ENCODE measurements around the gene ACTRT2. TPM values are rescaled to one million over a fixed set of nuclear protein-coding genes. Genes with fewer than 3 reads are reported as not detected.

The ACTRT2 gene
- total and polyA plus RNA-seq, 8 donors = not detected

DNA sequence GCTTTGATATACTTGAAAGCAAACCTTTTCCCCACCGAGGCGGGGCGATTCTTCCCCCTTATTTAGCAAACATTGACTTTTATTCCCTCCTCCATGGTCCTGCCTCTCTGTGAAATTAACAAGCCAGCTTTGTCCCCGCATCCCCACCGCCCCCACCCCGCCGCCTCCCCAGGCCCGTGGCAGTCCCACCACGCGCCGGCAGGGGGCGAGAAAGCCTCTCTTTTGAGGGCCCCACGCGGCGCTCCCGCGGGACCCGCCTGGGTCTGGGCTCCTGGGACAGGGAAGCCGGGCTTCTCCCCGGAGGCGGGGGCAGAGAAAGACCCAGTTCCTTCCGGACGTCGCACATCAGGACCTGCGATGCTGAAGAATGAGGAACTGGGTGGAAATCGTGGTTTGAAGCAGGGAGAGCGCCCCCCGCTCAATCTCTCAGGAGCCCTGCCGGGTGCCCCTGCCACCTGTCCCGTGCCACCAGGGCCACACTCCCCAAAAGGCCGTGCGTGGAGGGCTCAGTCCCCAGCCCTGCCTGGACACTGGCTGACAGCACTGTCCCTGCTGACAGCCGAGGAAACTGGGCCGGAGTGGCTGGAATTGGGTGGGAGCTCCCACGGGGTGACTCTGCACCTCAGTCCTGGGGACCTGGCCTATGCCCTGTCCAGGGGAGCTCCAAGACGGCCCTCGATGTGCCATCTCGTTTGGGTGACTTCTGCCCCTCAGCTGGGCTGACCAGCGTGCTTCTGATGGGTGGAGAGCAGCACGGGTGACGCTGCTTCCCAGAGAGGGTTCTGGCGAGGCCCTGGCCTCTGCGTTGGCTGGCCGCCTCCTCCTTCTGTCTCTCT is 8.6 kb upstream of the ACTRT2 start:
- DNase-seq = peak; percentile 77 to 78
- Histone ChIP-seq H3K36me3 (no peaks in the 10 kb centered on the region), H3K27ac (no peak overlapping the region), H3K9me3 (peaks cover 0 to 15% (median 14%) of the 10 kb centered on the region in 4 donors), H3K4me1 (peaks cover 0 to 17% (median 13%) of the 10 kb centered on the region in 4 donors), H3K4me3 (peak overlapping the region in 2 of 4 donors; percentile 6 to 13), H3K27me3 (peaks cover 4 to 70% (median 11%) of the 10 kb centered on the region in 3 donors)
- intact Hi-C loops (cut with DNase I; ENCODE audit: low total_unique reads) = loop anchor here (5.0 kb wide), 1 partner anchor 415 kb away; no protein-coding TSS in a partner anchor
- TF ChIP-seq POLR2AphosphoS5 (IDR thresholded peaks at IDR 0.05) = no peak
- TF ChIP-seq, protein P1, sequence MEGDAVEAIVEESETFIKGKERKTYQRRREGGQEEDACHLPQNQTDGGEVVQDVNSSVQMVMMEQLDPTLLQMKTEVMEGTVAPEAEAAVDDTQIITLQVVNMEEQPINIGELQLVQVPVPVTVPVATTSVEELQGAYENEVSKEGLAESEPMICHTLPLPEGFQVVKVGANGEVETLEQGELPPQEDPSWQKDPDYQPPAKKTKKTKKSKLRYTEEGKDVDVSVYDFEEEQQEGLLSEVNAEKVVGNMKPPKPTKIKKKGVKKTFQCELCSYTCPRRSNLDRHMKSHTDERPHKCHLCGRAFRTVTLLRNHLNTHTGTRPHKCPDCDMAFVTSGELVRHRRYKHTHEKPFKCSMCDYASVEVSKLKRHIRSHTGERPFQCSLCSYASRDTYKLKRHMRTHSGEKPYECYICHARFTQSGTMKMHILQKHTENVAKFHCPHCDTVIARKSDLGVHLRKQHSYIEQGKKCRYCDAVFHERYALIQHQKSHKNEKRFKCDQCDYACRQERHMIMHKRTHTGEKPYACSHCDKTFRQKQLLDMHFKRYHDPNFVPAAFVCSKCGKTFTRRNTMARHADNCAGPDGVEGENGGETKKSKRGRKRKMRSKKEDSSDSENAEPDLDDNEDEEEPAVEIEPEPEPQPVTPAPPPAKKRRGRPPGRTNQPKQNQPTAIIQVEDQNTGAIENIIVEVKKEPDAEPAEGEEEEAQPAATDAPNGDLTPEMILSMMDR (IDR thresholded peaks at IDR 0.05) = peak in 5 of 7 experiments; percentile 33 to 98 (median 95)
- WGBS, 5 donors = 17 to 30% (median 29%) methylated on average over 27 to 44 of the region's 44 CpGs

DNA sequence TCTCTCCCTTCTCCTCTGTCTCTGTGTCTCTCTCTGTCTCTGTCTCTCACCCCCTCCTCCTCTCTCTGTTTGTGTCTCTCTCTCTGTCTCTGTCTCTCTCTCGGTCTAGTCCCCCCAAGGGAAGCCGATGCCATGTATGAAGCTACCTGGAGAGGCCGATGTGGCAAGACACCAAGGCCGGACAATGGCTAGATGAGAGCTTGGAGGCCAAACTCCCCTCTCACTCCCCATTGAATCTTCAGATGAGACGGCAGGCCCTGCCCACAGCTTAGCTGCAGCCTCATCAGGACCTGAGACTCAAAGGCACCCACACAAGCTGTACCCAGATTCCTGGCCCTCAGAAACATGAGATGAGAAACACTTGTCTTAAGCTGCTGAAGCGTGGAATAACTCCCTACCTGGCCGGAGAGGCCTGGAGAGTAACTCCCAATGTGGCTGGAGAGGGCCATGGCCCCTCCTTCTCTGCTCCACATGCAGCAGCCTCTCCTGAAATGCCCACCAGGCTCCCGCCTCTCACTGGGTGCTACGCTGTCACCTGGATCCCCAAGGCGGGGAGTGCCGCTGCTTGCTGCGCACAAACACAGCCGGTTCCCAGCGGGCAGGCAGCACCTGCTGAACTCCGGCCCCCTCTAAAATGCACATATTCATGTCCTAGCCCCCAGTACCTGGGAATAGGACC is 7.8 kb upstream of the ACTRT2 start:
- WGBS, 5 donors = 89 to 94% (median 92%) methylated on average over 13 to 15 of the region's 15 CpGs
- peaks cover 0 to 17% (median 13%) of the 10 kb centered on the region in 4 donors for H3K4me1 ChIP-seq
- DNase-seq = no peak
- no peak overlapping the region for H3K4me3 ChIP-seq
- H3K27me3 ChIP-seq = peaks cover 4 to 75% (median 11%) of the 10 kb centered on the region in 3 donors
- intact Hi-C loops (cut with DNase I; ENCODE audit: low total_unique reads) = loop anchor here (5.0 kb wide), 1 partner anchor 414 kb away; no protein-coding TSS in a partner anchor
- no peaks in the 10 kb centered on the region for H3K36me3 ChIP-seq
- no peak for TF ChIP-seq POLR2AphosphoS5 (IDR thresholded peaks at IDR 0.05)
- no peak for TF ChIP-seq EP300 (IDR thresholded peaks at IDR 0.05)
- no peak for TF ChIP-seq POLR2A (IDR thresholded peaks at IDR 0.05)
- TF ChIP-seq, protein P1 (IDR thresholded peaks at IDR 0.05) = no peak
- H3K9me3 ChIP-seq = peaks cover 0 to 8% (median 7%) of the 10 kb centered on the region in 4 donors
- no peak overlapping the region for H3K27ac ChIP-seq

DNA sequence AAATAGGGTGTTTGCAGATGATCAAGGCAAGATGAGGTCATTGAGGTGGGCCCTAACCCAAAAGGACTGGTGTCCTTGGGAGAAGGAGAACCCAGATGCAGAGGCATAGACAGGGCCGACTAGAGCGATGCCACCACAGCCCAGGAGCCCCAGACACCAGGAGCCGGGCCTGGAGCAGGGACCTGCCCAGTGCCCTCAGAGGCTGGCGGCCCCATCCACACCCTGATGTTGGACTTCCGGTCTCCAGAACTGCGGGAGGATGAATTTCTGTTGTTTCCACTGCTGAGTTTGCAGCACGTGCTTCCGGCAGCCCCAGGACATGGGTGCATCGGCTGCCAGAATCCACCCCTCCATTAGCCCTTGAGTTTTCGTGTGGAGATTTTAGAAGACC is 7.2 kb upstream of the ACTRT2 start:
- H3K4me1 ChIP-seq = peaks cover 0 to 17% (median 13%) of the 10 kb centered on the region in 4 donors
- H3K4me3 ChIP-seq = no peak overlapping the region
- H3K27me3 ChIP-seq = peaks cover 4 to 76% (median 11%) of the 10 kb centered on the region in 3 donors
- DNase-seq = no peak
- WGBS, 5 donors = 78 to 93% (median 85%) methylated on average over 6 to 10 of the region's 10 CpGs
- no peak for TF ChIP-seq EP300 (IDR thresholded peaks at IDR 0.05)
- TF ChIP-seq POLR2A (IDR thresholded peaks at IDR 0.05) = no peak
- TF ChIP-seq, protein P1 (IDR thresholded peaks at IDR 0.05) = no peak
- no peak for TF ChIP-seq POLR2AphosphoS5 (IDR thresholded peaks at IDR 0.05)
- H3K36me3 ChIP-seq = no peaks in the 10 kb centered on the region
- H3K9me3 ChIP-seq = peaks cover 0 to 3% (median 1%) of the 10 kb centered on the region in 4 donors
- intact Hi-C loops (cut with DNase I; ENCODE audit: low total_unique reads) = loop anchor here (5.0 kb wide), 1 partner anchor 413 kb away; no protein-coding TSS in a partner anchor
- no peak overlapping the region for H3K27ac ChIP-seq
